Muscle layer of colon (tissue), 2 donors: ENCODE data around the gene MCHR2.
A peak's percentile ranks its signal among the peaks of the same experiment; 100 is the strongest.
"Not testable (repeated sequence)": the region's sequence is repeated elsewhere in the genome, so short reads cannot be mapped to it uniquely, and the experiment has no call there.

Source experiments
- H3K27ac ChIP-seq: one replicate; pipeline ENCODE4 v1.7.0; 2013; ENCODE audit warnings: low read depth, mild to moderate bottlenecking, low read length, moderate library complexity
- H3K27me3 ChIP-seq, 2 donors: one replicate each; pipeline ENCODE4 v1.7.0; 2013; ENCODE audit warnings: low read length in 2 of 2, mild to moderate bottlenecking in 2 of 2; ENCODE audit not compliant: insufficient read depth in 2 of 2, control insufficient read depth in 1 of 2
- H3K36me3 ChIP-seq: one replicate; pipeline ENCODE4 v1.7.0; 2013; ENCODE audit warnings: mild to moderate bottlenecking, low read length; ENCODE audit not compliant: insufficient read depth
- H3K4me1 ChIP-seq: one replicate; pipeline ENCODE4 v1.7.0; 2013; ENCODE audit warnings: mild to moderate bottlenecking, low read length; ENCODE audit not compliant: insufficient read depth
- H3K4me3 ChIP-seq, 2 donors: one replicate each; pipeline ENCODE4 v1.7.0; 2013; ENCODE audit warnings: low read length in 2 of 2, low read depth in 1 of 2, mild to moderate bottlenecking in 1 of 2, moderate library complexity in 1 of 2
- H3K9ac ChIP-seq: one replicate; pipeline ENCODE4 v1.7.0; 2013; ENCODE audit warnings: low read length
- H3K9me3 ChIP-seq: one replicate; pipeline ENCODE4 v1.7.0; 2013; ENCODE audit warnings: mild to moderate bottlenecking, low read length
- donor health status: abdominal sarcoma.
- donor health status: Adenocarcinoma of cecum.

The MCHR2 gene, protein sequence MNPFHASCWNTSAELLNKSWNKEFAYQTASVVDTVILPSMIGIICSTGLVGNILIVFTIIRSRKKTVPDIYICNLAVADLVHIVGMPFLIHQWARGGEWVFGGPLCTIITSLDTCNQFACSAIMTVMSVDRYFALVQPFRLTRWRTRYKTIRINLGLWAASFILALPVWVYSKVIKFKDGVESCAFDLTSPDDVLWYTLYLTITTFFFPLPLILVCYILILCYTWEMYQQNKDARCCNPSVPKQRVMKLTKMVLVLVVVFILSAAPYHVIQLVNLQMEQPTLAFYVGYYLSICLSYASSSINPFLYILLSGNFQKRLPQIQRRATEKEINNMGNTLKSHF

DNA sequence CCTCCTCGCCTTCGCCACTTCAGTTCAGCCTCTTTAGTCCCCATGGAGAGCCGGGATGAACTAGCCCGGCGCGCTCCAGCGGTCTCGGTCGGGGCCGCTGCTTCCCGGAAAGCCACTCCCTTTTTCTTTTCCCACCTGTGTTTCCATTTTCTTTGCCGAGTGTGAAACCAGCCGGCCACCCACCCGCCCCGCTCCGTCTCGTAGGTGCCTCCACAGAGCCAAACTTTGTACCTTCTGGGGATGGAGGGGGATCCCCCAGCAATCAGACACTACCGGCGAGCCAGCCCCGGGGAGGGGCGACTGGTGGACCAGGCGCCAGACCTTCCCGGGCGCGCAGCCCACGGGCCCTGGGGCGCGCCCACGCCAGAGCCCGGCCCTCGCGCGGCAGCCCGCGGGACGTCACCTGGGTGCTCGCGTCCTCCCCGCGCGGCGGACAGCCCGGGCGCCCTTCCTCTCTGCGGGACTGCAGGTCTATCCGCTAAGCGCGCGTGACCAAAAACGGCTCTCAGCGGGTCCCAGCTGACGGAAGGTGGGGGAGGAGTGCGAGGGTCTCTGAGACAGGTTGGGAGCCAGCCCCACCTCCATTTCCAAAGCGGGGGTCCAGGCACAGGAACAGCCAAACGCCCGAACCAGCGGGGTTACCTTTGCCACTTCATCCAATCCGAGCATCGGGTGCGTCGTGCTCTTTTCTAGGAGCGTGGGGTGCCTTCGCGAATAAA is at the start of gene MCHR2:
Gene MCHR2, minus strand, starts transcription at position 691 of the 719 bp plus-strand sequence. CDS start 38,076 bp downstream, outside the sequence.
- Histone ChIP-seq H3K9me3 (no peaks in the 10 kb centered on the region), H3K36me3 (no peaks in the 10 kb centered on the region), H3K4me1 (no peaks in the 10 kb centered on the region), H3K27ac (no peak within 1 kb of the TSS), H3K9ac (no peak within 1 kb of the TSS), H3K27me3 (no peaks in the 10 kb centered on the region), H3K4me3 (peak within 1 kb of the TSS in 1 of 2 donors; percentile 20)

DNA sequence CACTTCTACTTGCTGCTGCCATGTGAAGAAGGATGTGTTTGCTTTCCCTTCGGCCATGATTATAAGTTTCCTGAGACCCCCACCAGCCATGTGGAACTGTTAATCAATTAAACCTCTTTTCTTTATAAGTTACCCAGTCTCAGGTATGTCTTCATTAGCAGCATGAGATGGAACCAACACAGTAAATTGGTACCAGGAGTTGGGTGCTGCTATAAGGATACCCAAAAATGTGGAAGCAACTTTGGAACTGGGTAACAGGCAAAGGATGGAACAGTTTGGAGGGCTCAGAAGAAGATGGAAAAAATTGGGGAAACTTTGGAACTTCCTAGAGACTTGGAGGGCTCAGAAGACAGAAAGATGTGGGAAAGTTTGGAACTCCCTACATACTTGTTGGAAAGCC is 44.5 kb upstream of the MCHR2 start:
- H3K36me3 ChIP-seq, result not testable (repeated sequence)

DNA sequence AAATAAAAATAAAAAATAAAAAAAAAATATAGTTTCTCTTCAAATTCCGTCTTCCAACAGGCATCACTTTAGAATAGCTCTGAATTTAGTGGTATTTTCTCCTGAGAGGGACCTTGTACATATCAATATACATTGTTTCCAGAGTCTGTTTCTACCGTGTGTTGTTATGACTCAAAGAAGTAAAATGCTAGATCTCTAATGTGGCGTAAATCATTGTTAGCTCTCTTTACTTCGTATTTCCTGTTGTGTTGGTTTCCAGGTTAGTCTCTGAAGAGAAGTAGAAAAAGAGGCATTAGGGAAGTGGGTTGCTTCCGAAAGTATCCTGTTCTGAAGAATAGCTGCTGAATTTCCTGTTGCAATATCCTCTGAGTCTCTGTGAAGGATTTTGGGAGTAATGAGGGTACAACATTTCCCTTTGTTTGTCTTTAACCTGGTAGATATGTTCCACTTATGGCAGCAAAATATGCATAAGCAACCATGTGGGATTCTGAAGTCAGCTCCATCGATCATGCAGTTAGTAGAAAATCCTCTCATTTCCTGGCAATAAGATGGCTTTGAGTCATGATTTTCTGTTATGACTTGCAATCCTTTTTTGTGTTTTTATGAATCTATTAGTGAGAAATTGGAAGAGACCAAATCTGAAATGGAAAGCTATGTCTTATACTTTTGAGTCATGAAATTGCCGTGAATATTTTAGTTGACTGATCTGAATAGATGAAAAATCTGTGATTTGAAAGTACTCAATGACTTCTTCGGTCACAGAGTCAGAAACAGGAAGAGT is 42.0 kb upstream of the MCHR2 start:
- Histone ChIP-seq H3K9me3 (no peaks in the 10 kb centered on the region), H3K9ac (no peak overlapping the region), H3K36me3 (no peaks in the 10 kb centered on the region), H3K27ac (no peak overlapping the region), H3K27me3 (no peaks in the 10 kb centered on the region), H3K4me3 (no peak overlapping the region), H3K4me1 (no peaks in the 10 kb centered on the region)

More for the DNA sequence above, 44.5 kb upstream of the MCHR2 start:
- not testable (repeated sequence) for H3K4me3 ChIP-seq, H3K4me1 ChIP-seq, H3K9me3 ChIP-seq, H3K9ac ChIP-seq, H3K27ac ChIP-seq, H3K27me3 ChIP-seq

DNA sequence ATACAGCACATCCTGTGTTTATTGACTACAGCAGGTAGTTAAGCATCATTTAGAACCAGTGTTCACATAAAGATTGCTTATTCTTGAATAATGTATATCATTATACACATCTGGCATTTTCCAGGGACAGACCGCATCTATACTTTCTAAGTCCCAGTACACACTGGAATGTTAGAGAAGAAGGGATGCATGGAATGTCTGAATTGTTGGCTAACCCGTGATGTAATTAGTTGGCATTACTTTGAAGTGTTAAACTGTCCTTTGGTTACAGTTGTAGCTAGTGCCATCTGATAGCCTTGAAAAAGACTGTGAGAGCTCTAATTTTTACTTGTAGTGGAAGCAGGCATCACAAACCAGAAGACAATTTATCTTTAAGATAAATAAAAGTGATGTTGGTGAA is 29.8 kb upstream of the MCHR2 start:
- Histone ChIP-seq H3K4me1 (no peaks in the 10 kb centered on the region), H3K4me3 (no peak overlapping the region), H3K9me3 (no peaks in the 10 kb centered on the region), H3K9ac (no peak overlapping the region), H3K36me3 (no peaks in the 10 kb centered on the region), H3K27ac (no peak overlapping the region), H3K27me3 (no peaks in the 10 kb centered on the region)

DNA sequence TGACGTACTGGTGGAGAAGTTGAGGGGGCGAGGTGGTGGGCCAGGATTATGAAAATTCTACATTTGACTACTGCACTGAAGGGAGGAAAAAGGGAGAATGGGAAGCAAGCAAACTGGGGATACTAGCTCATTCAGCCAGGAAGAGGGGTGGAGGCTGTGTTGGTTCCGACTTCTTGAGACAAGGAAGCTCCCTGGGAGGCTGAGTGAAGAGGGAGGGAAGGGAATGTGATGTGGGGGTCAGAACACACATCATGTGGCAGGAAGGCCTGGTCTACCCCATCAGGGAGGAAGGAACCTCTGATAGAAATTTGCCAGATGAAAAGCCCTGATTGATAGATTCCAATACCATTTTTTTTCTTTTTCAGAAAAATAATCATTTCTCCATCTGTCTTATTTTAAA is 28.8 kb upstream of the MCHR2 start:
- Histone ChIP-seq H3K4me3 (no peak overlapping the region), H3K36me3 (no peaks in the 10 kb centered on the region), H3K9ac (no peak overlapping the region), H3K4me1 (no peaks in the 10 kb centered on the region), H3K27me3 (no peaks in the 10 kb centered on the region), H3K9me3 (no peaks in the 10 kb centered on the region), H3K27ac (no peak overlapping the region)

DNA sequence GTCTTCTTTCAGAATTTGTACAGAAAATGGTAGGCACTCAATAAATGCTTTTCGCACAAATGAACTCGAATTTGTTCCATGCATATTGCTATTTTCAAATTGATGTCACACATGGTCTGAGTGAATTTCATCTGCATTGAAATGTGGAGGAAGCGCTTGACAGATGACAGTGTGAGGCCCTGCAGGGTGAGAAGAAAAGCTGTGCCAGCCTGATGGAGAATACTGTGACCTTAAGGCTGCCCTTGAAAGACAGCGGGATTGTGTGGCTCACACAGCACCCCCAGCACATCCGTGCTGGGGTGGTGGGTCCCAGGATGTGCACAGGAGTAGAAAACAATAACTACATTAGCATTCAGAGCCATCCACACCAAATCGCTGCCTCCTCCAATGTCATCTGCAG is 14.8 kb upstream of the MCHR2 start:
- Histone ChIP-seq H3K4me3 (no peak overlapping the region), H3K36me3 (no peaks in the 10 kb centered on the region), H3K9ac (no peak overlapping the region), H3K27ac (no peak overlapping the region), H3K27me3 (no peaks in the 10 kb centered on the region), H3K4me1 (no peaks in the 10 kb centered on the region), H3K9me3 (no peaks in the 10 kb centered on the region)

DNA sequence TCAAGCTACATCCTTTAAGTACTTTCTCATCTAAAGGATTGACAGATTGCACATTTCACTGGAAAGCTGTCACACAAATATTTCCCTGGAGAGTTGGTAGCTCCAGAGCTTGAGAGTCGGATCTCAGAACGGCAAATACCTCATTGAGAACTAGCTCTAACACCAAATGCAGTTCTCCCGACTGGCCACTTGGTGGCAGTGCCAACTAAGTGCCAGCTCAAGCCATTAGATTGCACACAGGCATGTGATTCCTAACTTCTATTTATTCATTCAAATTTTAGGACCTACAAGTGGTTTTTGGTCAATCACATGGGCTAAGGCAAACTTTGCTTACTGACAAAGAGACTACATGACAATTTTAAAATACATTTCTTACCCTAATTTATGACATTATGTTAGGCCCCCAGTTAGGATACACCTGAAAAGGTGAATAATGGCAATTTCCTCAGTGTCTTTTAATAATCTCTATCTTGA is 7.9 kb upstream of the MCHR2 start:
- Histone ChIP-seq H3K4me1 (no peaks in the 10 kb centered on the region), H3K36me3 (no peaks in the 10 kb centered on the region), H3K27me3 (no peaks in the 10 kb centered on the region), H3K27ac (no peak overlapping the region), H3K4me3 (no peak overlapping the region), H3K9me3 (no peaks in the 10 kb centered on the region), H3K9ac (no peak overlapping the region)

DNA sequence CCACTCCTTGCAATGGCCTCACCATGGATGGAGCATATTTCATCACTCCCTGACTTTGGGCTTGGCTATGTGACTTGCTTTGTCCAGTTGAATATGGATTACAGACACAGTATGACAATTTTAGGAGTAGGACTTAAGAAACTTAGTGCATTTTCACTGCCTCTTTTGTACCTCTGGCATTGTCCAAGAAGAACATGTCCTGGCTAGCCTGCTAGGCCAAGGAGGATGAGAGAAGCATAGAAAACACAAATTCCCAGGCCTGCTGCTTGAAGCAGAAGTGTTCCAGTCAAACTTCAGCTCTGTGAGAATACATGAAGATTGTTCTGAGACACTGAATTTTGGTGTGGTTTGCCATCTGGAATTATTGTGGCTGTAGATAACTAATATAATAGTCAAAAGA is 3.1 kb upstream of the MCHR2 start:
- no peaks in the 10 kb centered on the region for H3K27me3 ChIP-seq
- no peaks in the 10 kb centered on the region for H3K36me3 ChIP-seq
- H3K4me1 ChIP-seq, result no peaks in the 10 kb centered on the region
- no peaks in the 10 kb centered on the region for H3K9me3 ChIP-seq
- no peak overlapping the region for H3K27ac ChIP-seq
- no peak overlapping the region for H3K9ac ChIP-seq
- H3K4me3 ChIP-seq, result no peak overlapping the region

DNA sequence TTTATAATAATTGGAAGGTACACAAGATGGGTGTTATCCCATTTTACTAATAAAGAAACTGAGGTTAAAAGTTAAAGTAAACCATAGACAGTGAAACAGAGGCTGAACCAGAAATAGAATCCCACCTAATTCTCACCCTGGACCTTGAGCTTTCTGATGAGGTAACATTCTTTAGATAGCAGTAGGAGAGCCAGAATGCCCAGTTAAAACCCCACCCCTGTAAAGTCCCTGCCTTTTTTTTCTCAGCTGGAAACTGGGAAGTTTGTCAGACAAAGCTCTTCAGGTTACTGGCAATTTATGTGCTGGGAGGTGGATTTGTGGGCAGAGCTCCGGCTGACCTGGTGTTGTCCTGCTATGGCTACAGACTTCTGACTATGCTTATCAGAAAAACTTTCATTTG is 1.9 kb upstream of the MCHR2 start:
- no peaks in the 10 kb centered on the region for H3K4me1 ChIP-seq
- H3K36me3 ChIP-seq, result no peaks in the 10 kb centered on the region
- no peaks in the 10 kb centered on the region for H3K27me3 ChIP-seq
- no peak overlapping the region for H3K27ac ChIP-seq
- no peaks in the 10 kb centered on the region for H3K9me3 ChIP-seq
- no peak overlapping the region for H3K9ac ChIP-seq
- no peak overlapping the region for H3K4me3 ChIP-seq

DNA sequence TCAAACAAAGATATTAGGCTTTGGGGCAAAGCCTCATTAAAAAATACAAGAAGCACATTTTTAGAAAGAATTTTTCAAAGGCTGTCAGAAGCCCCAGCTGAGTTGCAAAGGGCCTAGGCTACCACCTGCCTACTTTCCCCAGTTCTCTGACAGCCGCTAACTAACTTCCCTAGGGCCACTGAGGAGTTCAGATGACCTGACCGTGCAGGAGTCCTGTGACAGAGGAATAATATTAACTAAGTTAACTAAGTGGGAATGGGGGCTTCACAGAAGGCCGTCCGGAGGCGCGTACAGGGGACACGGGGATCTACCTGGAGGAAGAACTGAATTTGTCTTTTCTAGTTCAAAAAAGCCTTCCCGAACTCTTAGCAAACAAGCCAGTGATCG is 884 bp downstream of the MCHR2 start:
- Histone ChIP-seq H3K27ac (no peak overlapping the region), H3K9me3 (no peaks in the 10 kb centered on the region), H3K9ac (no peak overlapping the region), H3K36me3 (no peaks in the 10 kb centered on the region), H3K4me3 (no peak overlapping the region), H3K27me3 (no peaks in the 10 kb centered on the region), H3K4me1 (no peaks in the 10 kb centered on the region)

DNA sequence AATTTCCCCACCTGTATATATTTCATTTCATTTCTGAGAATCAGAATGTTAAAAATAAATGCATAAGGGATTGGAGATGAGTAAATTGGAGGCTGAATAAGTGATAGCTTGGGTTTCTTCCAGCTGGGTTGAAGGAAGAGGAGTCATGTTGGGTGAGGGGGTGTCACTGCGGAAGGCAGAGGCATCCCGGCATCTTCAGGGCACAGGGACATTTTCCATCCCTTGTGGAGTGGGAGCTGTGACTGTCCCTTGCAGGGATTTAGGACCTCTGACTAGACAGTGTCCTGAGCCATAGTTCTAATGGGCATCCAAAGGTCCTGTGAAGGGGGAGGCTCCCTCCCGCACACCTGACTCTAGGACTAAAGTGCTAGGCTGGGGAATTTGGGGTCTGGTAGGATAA is 2.1 kb downstream of the MCHR2 start:
- H3K4me1 ChIP-seq, result no peaks in the 10 kb centered on the region
- no peak overlapping the region for H3K27ac ChIP-seq
- no peaks in the 10 kb centered on the region for H3K36me3 ChIP-seq
- no peaks in the 10 kb centered on the region for H3K9me3 ChIP-seq
- no peaks in the 10 kb centered on the region for H3K27me3 ChIP-seq
- no peak overlapping the region for H3K4me3 ChIP-seq
- no peak overlapping the region for H3K9ac ChIP-seq
